GM12892 (cell line): Measurements from ENCODE around the gene NRXN2.
A peak's percentile ranks its signal among the peaks of the same experiment; 100 is the strongest.

Source experiments
- DNase-seq: peaks from one replicate; pipeline ENCODE4 v3.0.0; 2011; ENCODE audit not compliant: insufficient read length
- FAIRE-seq: peaks from 2 replicates; lab custom pipeline; 2011; peaks lifted over from hg19 to GRCh38; lab: Jason Lieb, UNC
- POLR2A ChIP-seq: IDR thresholded peaks from 2 replicates; pipeline ENCODE4 v1.6.1; 2011; ENCODE audit warnings: low read depth, low read length, control low read depth
- POLR2AphosphoS5 ChIP-seq: IDR thresholded peaks from 2 replicates; pipeline ENCODE4 v1.6.1; 2011; ENCODE audit warnings: low read depth, low read length, control low read depth
- TAF1 ChIP-seq: IDR thresholded peaks from 2 replicates; pipeline ENCODE4 v1.6.1; 2011; ENCODE audit warnings: low read depth, mild to moderate bottlenecking, control low read depth, low read length, borderline replicate concordance

The NRXN2 gene

DNA sequence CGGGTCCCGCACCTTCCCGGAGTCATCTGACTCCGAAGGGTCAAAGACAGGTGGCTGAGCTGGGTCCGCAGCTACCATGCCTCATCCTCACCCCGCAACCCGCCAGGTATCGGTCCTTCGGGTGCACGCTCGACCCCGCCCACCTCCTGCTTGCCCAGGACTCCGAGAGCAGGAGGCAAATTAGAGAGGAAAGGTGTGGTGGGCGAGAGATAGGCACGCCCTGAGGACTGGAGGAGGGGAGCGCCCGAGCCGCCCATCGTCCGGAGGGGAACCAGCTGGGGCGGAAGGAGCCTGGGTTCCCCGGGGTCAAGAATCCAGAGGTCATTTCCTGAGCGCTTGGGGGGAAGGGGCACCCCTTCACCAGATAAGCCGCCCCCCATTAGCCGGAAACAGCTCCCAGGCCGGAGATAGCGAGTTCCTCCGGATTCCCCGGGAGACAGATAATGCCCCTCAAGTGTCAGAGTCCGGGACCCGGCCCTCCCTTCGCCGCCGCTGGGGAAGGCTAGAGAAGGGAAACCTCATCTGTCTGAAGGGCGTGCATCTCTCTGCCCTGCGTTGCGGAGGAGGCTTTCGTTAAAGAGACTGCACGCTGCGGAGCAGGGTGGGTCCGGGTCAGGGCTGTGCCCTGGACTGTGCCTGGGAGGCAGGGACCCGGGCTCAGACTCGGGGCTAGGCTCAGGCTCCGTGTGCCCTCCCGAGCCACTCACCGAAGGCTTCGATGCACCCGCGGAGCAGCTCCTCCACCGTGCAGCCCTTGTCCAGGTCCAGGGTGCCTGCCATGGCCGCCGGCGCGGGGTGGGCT lies 19.3 kb upstream of the NRXN2 start:
- no peak for DNase-seq
- FAIRE-seq: no peak
- TF ChIP-seq POLR2A: no peak
- TF ChIP-seq TAF1: no peak
- TF ChIP-seq POLR2AphosphoS5: no peak

- FAIRE-seq (no peak), DNase-seq (no peak)
- TF ChIP-seq POLR2AphosphoS5 (no peak), POLR2A (no peak), TAF1 (no peak)
Measured at GRCh38 chr11:64741375-64742086, 18.5 kb upstream of the NRXN2 start.

- FAIRE-seq (no peak), DNase-seq (no peak)
- no peak for TF ChIP-seq POLR2A
- no peak for TF ChIP-seq POLR2AphosphoS5
- TF ChIP-seq TAF1: no peak
Measured at GRCh38 chr11:64739871-64740270, 16.9 kb upstream of the NRXN2 start.

- FAIRE-seq: no peak
- DNase-seq: no peak
- TF ChIP-seq POLR2AphosphoS5 (no peak), POLR2A (no peak), TAF1 (no peak)
Measured at GRCh38 chr11:64736654-64737053, 13.7 kb upstream of the NRXN2 start.

DNA sequence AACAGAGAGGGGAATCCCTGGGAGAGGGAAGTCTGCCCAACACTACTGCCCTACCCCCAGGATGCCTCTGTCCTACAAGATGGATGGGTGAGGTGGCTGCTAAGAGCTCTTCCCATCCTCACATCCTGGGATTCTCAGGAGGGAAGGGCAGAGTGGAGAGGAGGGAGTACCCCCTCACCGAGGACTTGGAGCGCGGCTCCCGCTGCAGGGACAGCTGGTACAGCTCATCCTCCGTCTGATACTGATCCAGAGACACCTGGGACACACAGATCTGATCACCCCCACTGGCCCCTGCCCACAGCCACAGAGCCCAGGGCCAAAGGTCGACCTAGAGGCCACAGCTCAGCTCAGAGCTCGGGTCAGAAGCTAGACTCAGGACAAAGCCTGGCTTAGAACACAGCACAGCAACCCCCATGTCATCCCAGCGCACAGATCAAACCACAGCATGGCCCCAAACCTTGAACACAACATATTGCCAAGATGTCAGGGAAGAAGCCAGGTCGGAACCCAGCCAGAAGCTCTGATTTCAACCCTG lies 12.8 kb upstream of the NRXN2 start:
- TF ChIP-seq POLR2AphosphoS5 (no peak), TAF1 (no peak), POLR2A (no peak)
- FAIRE-seq: peak; percentile 21
- DNase-seq: no peak

DNA sequence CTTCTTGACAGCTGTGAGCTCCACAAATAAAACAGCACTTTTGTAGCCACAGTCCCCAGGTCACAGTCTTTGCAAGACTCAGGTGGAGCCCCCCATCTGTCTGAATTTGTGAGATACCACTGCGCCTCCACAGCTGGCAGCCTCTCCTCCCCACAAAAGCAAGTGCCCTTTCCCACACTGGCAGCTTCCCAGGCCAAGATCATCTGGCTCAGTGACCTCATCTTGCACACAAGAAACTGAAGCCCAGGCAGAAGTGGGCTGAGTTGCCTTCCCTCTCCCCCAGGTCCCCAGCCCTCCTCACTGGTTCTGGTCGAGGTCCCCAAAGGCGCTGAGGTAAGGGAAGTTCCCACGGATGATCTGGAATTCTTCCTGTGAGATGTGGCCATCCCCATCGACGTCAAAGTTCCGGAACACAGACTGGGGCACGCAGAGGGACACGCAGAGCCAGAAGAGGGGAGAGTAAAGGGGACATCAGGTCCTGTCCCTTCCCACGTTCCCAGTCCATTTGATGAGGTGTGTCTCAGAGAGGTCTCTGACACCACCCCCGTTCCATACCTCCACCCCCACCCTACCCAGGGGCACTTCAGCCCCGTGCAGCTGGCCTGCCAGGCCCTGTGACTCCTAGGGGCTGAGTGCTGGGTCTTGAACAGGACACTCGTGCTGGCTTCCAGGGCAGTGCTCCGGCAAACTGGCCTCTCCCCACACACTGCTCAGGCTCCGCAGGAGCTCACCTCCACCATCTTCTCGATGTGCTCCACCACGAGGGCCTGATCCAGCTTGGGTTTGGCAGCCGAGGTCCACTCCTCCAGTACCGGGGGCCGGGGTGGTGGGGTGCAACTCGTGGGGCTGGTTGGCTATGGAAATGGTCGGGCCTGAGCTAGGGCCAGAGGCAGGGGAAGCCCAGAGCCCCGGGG lies 12.1 kb upstream of the NRXN2 start:
- TF ChIP-seq POLR2AphosphoS5 (no peak), POLR2A (no peak), TAF1 (no peak)

GRCh38 chr11:64731601-64732000 lies 8.6 kb upstream of the NRXN2 start:
- TF ChIP-seq TAF1: no peak
- no peak for TF ChIP-seq POLR2A
- TF ChIP-seq POLR2AphosphoS5: no peak
- DNase-seq (no peak), FAIRE-seq (no peak)

More for the DNA sequence above, 12.1 kb upstream of the NRXN2 start:
- FAIRE-seq: no peak
- DNase-seq: no peak

DNA sequence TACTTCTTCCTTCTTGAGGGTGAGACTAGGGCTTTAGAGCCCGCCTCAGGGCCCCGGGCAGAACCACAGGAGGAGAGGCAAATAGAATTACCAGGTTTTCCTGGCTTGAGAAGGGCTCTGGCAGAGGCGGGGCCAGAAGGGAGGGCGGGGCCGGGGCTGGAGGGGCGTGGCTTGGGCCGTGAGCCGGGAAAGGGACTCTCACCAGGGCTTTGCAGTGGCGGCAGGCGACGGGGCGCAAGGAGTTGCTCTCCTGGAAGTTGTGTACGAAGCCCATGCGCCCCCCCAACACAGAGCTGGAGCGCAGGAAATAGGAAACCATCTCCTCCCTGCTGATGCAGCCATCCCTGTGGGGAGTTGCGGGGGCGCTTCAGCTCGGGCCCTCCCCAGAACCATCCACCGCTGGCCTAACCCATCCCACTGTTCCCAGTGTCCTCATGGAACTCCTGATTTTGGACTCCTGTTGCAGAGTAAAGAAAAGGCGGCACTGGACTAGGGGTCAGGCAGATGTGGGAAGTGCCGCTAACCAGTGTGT lies 6.9 kb upstream of the NRXN2 start:
- TF ChIP-seq POLR2AphosphoS5 (no peak), TAF1 (no peak), POLR2A (no peak)
- FAIRE-seq: no peak
- DNase-seq: no peak

DNA sequence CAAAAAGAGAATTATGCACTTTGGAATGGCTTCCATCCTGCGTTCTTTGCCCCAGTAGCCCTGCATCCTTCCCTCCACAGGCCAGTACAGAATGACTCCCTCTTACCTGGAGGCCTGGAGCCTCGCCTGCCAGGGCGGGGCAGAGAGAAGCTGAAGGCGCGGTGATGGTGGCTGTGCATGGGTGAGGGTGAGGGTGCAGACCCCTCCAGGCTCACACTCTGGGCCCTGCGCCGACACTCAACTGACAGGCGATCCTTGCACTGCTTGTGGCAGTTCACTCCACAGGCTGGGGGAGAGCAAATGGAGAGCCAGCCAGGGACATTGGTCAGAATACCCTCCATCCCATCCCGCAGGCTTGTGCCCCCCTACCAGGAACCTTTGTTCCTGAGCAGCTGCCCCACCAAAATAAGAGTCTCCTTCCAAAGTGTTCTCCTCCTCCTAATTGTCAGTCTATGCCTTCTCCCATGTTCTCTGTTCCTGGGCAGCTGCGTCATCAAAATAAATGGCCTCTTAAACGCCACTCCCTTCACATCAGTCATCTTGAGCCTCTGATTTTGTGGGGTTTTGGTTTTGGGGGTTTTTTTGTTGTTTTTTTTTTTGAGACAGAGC lies 5.9 kb upstream of the NRXN2 start:
- DNase-seq: no peak
- no peak for FAIRE-seq
- TF ChIP-seq POLR2AphosphoS5 (no peak), POLR2A (no peak), TAF1 (no peak)

DNA sequence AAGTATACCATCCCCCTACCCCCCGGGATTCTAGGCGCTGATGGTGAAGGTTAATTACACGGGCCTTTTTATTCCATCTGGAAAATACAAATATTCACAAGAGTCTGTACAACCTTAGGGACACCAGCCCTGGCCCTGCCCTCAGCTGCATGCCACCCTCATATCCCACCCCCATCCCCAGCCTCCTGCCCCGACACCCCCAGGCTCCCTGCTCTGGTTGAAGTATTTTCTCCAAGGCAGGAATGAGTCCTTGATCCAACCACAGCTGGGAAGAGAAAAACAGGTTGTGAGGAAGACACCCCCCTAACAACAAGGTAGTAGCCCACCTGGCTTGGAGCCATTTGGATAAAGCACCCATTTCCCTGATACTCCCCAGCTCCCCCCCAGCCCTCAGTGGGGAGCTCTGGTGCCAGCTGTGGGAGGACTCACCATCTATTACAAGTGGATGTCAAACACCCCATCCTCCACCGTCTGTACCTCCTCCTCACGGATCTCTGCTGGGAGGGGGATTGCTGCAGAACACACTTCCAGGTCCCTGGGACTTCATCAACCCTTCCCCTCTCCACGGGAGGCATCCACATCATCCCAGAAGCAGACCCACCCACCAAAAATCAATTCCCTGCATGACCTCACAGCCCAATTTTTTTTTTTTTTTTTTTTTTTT lies 4.0 kb upstream of the NRXN2 start:
- no peak for DNase-seq
- no peak for FAIRE-seq

More for the DNA sequence above, 4.0 kb upstream of the NRXN2 start:
- TF ChIP-seq TAF1 (no peak), POLR2A (no peak), POLR2AphosphoS5 (no peak)
